ENCODE results near the gene PLEKHG5.
"Not testable (repeated sequence)": the region's sequence is repeated elsewhere in the genome, so short reads cannot be mapped to it uniquely, and the experiment has no call there.

PLEKHG5 gene

DNA sequence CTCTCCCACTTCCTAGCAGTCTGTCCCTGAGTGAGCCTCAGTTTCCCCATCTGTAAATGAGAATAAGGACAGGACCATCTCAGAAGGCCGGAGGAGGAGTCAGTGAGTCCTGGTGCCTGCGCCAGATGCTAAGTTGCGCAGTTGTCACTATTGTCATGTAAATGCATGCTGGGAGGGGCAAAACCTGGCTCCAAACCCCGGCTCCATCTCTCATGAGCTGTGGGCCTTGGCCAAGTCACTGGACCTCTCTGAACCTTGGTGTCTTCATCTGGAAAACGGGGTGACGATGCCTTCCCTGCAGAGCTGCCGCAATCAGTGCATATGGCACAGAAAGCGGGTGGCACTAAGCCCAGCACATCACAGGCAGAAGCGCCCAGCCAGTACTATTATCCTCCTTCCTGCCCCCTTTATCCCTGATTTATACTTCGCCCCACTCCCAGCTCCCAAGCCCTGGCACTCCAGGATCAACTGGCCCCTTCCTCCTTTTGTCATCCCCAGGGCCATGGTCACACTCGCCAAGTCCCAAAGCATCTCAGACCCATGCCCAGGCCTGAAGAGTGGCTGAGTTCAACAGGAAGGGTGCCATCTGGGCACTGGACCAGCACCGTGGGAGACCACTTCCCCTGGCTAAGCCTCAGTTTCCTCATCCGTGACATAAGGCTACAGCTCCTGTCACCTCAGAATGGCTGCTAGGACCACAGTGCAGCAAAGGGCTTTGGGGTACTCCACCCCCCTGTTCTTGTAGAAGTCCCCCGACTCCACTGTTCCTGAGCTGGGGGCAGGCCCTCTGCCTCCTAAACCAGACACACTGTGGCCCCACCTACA, 4.3 kb upstream of the PLEKHG5 start:
- DNase-seq (ENCODE audit: low read depth), result no peak

- no peak for DNase-seq (ENCODE audit: low read depth)
Observed at GRCh38 chr1:6495041-6495441, 3.6 kb upstream of the PLEKHG5 start.

DNA sequence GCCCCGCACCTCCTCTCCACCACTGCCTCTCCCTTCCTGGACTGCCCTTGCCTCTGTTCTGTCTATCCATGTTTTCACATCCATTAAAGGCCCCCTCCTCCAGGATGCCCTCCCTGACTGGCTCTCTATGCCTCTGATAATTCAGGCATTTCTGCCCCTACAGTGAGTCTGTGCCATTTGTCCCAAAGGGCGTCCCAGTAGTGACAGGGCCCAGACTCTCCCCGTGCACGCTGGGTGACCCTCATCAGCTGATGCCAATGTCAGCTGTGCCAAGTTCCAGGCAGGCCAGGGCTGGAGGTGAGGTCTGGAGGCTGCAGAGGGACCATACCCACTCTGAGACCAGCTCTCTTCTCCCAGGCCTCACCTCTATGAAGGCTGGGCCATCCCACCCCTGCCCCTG, 3.2 kb upstream of the PLEKHG5 start:
- no peak for DNase-seq (ENCODE audit: low read depth)

DNA sequence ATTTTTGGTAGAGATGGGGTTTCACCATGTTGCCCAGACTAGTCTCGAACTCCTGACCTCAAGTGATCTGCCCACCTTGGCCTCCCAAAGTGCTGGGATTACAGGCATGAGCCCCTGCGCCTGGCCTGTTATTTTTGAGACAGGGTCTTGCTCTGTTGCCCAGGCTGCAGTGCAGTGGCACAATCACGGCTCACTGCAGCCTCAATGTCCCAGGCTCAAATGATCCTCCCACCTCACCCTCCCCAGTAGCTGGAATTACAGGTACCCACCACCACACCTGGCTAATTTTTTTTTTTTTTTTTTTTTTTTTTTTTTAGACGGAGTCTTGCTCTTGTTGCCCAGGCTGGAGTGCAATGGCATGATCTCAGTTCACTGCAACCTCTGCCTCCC, 2.4 kb upstream of the PLEKHG5 start:
- not testable (repeated sequence) for DNase-seq (ENCODE audit: low read depth)

- no peak for DNase-seq (ENCODE audit: low read depth)
Observed at GRCh38 chr1:6491966-6492365, 499 bp upstream of the PLEKHG5 start.

- no peak for DNase-seq (ENCODE audit: low read depth)
Observed at GRCh38 chr1:6491081-6491449, 402 bp downstream of the PLEKHG5 start.

DNA sequence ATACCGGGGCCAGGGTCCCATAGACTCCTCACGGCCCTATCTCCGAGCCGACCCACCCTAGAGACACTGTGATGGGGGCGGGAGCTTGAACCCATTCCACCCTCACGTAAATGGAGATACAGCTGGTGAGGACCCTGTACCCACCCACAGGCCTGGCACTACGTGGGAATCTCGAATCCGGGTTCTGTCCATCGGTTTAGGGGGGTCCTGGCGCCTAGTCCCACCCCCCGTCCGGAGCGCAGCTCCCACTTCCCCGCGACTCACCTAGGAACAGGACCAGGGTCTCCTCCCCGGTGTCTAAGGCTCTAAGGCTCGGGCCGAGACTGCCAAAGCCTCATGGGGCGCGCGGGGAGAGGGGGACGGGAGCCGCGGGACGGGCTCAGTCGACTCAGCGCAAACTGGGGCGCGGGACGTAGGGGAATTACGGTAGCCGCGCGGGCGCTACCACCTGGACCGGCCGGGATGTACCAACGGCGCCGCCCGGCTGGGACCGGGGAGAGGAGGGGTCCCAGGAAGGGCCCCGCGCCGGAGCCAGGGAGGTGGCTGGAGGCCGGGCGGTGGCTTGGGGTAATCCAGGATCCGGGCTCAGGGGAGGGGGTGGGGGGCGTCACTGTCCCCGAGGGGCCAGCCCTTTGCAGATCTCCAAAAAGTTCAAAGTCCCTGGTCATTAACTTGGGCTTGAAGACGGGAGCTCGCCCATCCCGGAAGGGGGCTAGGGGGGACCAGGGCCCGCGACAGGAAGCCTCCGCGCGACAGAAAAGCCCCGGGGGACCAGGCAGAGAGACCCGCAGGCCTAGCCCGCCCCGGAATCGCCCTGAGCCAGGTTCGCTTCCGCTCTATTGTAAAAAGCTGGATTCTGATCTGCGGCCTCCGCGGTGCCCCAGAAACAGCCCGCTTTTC, 1.0 kb downstream of the PLEKHG5 start:
- no peak for DNase-seq (ENCODE audit: low read depth)

DNA sequence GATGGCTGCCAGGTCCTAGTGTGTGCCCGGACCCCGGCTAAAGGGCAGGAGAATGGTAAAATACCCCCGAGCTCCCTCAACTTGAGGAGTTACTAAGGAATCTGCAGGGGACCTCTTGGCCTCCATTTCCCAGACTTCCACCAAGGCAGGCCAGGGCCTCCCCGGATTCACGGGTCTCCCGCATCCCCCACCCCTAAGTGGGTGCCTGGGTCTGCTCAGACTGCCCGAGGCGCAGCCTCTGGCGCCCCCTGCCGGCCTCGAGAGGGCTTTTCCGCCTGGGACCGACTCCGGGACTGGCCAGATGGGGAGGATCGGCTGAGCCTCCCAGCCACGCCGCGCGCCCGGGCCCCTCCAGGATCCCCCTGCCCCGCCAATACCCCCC, 1.7 kb downstream of the PLEKHG5 start:
- DNase-seq (ENCODE audit: low read depth), result peak; percentile 54

DNA sequence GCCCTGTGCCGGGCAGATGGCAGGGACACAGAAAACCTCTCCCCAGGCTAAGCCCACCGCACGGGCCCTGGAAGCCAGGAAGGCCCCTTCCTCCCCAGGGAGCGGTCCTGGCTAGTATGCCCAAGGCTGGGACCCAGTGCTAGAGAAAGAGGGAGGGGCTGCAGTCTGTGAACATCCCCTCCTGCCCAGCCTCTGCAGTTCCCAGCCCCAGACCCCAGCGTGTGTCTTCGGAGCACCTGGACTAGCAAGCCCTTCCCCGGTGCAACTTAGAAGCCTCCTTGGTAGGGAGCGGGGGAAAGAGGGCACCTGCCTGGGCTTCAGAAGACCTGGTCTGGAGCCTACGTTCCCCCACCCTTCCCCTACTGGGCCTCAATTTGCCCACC, 2.1 kb downstream of the PLEKHG5 start:
- no peak for DNase-seq (ENCODE audit: low read depth)

DNA sequence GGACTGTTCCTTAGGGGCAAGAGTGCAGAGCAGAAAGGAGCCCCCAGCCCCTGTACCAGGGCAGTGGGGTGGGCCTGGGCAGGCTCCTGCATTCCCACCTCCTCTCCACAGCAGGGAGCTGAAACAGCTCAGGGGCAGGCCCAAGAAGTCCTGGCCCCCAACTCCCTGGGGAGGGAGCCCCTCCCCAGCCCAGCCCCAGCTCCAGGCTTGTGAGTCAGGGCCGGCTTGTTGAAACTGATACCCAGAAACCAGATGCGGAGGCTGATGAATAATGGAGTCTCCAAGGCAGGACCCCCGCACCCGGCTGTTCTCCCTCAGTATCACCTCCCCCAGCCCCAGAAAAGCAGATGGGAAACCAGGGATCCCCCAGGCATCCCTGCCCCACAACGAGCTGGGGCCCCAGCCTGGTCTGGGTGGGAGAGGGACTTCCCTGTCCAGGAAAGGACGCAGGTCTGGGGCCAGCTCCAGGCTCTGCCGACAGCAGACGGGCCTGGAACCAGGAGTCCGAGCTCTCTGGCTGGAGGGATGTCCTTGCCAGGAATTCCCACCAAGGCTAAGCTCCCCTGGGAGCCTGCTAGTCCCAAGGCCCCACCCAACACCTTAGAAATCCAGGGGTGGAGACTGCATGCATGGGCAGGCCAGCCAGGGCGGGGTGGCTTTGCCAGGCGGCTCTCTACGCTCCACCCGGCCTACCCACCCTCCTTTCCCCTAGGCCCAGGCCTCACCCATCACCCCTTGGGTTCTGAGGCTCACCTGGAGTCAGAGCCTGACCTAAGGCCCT, 2.7 kb downstream of the PLEKHG5 start:
- DNase-seq (ENCODE audit: low read depth), result no peak

DNA sequence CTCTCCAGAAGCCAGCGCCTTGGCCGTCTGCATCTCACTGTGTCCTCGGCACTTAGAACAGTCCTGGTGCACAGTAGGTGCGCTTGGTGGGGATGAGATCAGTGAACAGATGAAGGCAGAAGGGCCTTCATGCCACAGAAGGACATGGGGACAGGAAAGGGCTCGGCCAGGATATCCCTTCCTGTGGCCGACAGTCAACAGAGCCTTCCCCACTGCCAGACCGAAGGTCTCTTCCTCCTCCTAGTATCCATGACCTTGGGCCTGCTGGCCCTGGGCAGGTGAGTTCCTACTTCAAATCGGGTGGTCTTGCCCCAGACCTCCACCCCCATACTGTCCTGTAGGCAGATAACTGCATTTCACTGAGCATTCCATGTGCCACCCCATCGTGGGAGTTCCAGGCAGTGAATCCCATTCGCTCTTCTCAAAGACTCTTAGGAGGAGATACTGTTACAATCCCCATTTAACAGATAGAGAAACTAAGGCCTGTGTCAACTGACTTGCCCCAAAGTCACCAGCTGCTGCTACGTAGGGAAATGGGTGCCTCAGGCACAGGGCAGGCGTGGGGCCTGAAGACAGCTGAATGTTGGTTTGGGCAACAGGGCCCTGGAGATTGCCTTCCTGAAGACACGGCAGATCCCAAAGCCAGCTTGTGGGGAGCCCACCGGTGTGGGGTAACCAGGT, 3.5 kb downstream of the PLEKHG5 start:
- DNase-seq (ENCODE audit: low read depth), result no peak

DNA sequence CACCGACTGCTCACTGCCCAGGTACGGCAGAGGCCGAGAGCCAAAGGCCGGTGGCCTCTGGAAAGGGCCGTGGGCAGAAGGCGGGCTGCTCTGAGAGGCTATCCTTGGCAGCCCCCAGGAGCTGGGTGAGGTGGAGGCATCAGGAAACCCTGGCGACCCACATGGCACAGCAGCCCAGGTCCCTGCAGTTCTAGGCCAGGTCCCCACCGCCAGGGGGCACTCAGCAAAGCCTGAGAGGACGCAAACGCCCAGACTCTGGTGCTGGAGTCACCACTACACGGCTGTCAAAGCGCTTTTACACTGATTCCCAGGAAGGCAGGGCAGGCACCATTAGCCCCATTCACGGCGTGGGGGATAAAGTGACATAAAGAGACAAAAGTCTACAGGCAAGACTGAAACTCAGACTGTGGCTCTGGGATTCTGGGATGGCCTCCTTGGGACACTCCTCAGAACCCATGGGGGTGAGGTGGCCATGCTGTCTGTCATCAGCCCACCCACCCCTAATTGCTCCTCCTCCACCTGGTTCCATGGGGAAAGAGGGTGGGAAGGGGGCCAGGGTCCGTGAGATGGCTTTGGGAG, 4.9 kb downstream of the PLEKHG5 start:
- DNase-seq (ENCODE audit: low read depth), result peak; percentile 57

- DNase-seq (ENCODE audit: low read depth), result no peak
Observed at GRCh38 chr1:6485168-6486101, 6.0 kb downstream of the PLEKHG5 start.

GRCh38 chr1:6484826-6485167, 6.7 kb downstream of the PLEKHG5 start:
- DNase-seq (ENCODE audit: low read depth), result no peak

DNA sequence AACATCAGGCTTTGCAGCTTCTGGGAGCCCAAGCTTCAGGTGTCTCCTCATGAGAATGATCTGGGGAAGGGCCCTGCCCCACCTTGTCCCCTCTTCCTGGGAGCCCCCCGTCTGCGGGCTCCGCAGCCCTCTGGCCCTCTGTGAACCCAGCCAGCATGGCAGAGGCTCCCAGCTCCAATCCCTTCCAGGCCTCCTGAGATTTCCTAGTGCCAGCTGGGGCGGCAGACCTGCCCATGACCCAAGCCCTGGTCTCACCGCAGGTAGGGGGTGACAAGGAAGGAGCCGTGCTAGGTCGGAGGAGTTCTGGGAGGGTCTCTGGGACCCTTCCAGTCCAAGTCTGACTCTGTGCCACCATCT, 7.7 kb downstream of the PLEKHG5 start:
- DNase-seq (ENCODE audit: low read depth), result no peak

GRCh38 chr1:6483017-6483760, 8.3 kb downstream of the PLEKHG5 start:
- no peak for DNase-seq (ENCODE audit: low read depth)

DNA sequence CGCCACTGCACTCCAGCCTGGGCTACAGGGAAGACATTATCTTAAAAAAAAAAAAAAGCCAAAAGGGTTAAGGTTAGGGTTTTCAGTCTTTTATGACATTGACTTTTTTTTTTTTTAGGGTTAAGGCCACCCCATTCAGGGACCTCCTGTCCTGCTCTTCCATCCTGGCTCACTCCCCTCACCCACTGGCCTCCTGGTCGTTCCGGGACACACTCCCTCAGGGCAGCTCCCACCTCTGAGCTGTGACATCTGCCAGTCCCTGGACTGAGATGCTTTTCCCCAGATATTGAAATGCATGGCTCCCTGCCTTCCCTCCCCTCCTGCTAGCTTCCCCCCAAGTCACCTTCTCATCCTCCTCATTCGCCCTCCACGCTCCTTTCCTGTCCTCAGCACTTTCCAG, 9.6 kb downstream of the PLEKHG5 start:
- DNase-seq (ENCODE audit: low read depth), result no peak

DNA sequence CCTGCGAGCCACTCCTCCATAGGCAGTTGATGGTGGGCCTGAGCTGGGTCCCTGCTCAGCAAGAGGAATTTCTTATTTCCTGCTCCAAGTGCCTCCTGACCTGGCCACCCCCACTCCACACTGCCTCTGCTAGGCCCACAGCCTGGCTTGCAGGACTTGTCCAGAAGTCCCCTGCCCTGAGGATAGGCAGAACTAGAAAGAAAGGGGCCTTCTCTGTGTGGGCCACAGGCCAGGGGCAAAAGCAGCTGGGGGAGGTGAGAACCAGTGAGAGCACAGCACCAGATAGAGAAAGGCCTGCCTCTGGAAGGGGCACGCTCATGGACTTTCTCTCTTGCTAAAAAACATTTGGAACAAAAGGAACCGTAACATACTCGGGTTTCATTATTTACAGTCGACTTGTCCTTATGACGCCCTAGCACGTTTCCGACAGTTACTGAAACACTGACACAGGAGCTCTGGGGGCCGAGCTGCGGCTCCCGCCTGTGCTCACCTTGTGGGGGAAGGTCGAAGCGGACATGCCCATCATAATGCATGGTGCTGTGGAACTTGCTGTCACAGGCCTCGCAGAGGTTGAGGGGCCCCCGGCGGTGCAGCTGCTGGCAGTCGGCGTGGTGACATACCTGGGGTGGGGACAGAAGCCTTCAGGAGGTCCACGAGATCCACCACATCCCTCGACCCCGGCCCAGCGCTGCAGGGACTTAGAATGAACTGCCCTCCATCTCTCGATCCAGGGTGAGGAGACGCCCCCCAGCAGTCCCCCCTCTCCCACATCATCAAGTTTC, 14.2 kb downstream of the PLEKHG5 start:
- DNase-seq (ENCODE audit: low read depth), result no peak

DNA sequence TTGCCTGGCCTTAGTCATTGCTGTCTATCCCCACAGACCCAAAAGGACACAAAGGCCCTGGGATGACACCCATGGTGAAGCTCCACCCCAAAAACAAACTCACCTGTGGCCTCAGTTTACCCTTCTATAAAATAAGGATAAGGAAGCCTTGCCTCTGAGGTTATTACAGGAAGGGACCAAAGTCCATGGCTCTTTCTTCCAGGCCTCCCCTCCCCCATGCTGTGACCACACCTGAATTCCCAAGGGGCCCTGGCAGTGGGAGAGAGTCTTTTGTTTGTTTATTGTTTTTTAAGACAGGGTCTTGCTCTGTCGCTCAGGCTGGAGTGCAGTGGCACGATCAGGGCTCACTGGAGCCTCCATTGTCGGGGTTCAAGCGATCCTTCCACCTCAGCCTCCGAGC, 15.0 kb downstream of the PLEKHG5 start:
- DNase-seq (ENCODE audit: low read depth), result no peak
